Activated CD4-positive, alpha-beta T cell treated with anti-CD3 and anti-CD28 coated beads, Interleukin-2, amount 50 U/mL, for 16 hours (primary cell): ENCODE results near the gene GSTM4.

Experiments used
- DNase-seq: peaks from one replicate; pipeline ENCODE4 v3.0.0-alpha.2; 2020

The GSTM4 gene

DNA sequence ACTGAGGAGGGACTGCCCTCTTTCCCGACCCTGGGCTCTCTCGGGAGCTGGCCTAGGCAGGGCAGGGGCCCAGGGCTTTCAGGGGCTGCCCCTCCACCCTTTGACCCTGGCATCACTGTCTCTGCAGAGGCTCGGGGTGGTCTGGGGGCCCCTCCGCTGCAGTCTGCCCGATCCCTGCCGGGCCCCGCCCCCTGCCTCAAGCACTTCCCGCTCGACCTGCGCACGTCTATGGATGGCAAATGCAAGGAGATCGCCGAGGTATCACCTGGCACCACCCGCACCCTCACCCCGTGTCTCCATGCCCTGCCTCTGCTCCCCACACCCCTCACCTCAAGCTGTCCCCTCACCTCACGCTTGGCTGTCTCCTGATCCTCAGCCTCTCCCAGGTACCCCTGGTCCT is 30.7 kb upstream of the GSTM4 start:
- DNase-seq, result no peak

DNA sequence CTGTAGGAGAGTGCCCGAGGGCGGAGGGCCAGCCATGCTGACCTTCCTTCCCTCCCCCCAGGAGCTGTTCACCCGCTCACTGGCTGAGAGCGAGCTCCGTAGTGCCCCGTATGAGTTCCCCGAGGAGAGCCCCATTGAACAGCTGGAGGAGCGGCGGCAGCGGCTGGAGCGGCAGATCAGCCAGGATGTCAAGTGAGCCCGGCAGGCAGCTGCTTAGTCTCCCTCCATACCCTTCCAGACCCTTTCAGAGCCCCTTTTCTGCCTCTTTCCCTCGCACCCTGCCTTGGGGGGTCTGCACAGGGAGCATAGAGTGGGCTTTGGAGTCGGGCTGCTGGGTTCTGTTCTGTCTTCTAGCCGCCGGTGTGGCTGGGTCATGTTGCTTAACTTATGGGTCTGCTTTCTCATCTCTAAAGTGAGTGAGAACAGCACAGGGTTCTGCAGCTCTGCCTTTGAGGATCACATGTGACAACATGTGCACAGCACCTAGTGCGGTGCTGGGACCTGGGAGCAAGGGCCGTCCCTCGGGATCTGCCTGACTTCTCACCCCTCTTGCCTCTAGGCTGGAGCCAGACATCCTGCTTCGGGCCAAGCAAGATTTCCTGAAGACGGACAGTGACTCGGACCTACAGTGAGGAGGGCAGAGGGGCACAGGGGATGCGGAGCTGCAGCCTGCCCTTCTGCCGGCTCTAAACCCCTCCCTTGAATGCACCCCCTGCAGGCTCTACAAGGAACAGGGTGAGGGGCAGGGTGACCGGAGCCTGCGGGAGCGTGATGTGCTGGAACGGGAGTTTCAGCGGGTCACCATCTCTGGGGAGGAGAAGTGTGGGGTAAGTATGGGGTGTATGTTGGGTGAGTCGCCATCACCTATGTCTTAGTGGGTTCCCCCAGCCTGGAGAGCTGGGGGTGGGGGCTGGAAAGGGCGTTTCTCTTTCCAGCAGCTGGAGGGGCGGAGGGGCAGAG is 30.0 kb upstream of the GSTM4 start:
- DNase-seq, result no peak

DNA sequence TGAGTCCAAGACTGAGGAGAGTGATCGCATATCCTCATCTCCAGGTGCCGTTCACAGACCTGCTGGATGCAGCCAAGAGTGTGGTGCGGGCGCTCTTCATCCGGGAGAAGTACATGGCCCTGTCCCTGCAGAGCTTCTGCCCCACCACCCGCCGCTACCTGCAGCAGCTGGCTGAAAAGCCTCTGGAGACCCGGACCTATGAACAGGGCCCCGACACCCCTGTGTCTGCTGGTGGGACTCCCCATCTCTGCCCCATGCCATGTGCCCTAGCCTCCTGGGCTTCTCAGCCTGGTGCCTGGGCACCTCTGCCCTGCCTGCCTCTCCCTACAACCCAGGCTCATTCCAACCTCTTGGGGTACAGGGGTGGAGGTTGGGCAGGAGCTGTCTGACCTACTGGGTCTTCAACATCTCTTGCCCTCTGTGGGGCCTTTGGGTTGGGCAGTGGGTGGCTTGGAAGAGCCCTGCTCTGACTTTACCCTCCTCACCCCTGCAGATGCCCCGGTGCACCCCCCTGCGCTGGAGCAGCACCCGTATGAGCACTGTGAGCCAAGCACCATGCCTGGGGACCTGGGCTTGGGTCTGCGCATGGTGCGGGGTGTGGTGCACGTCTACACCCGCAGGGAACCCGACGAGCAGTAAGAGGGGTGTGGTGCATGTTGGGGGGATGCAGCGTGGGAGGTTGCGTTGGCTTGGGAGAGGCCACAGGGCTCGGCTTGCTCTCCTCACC is 29.1 kb upstream of the GSTM4 start:
- no peak for DNase-seq

DNA sequence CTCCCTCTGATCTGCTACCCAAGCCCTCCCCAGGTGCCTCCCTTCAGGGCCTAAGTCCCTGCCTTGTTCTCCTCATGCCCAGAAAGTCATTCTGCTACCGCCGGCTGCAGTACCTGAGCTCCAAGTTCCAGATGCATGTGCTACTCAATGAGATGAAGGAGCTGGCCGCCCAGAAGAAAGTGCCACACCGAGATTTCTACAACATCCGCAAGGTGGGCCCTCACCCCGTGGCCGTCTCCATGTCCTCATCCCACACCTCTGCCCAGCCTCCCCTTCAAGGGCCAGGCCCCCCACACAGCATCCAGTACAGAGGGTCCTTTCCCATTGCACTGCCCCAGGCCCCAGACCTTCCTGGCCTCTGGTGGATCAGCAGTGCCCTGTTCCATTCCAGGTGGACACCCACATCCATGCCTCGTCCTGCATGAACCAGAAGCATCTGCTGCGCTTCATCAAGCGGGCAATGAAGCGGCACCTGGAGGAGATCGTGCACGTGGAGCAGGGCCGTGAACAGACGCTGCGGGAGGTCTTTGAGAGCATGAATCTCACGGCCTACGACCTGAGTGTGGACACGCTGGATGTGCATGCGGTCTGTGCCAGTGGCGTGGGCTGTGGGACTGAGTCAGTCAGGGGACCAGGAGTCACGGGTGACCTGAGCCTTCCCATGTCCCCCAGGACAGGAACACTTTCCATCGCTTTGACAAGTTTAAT is 28.1 kb upstream of the GSTM4 start:
- DNase-seq, result no peak

DNA sequence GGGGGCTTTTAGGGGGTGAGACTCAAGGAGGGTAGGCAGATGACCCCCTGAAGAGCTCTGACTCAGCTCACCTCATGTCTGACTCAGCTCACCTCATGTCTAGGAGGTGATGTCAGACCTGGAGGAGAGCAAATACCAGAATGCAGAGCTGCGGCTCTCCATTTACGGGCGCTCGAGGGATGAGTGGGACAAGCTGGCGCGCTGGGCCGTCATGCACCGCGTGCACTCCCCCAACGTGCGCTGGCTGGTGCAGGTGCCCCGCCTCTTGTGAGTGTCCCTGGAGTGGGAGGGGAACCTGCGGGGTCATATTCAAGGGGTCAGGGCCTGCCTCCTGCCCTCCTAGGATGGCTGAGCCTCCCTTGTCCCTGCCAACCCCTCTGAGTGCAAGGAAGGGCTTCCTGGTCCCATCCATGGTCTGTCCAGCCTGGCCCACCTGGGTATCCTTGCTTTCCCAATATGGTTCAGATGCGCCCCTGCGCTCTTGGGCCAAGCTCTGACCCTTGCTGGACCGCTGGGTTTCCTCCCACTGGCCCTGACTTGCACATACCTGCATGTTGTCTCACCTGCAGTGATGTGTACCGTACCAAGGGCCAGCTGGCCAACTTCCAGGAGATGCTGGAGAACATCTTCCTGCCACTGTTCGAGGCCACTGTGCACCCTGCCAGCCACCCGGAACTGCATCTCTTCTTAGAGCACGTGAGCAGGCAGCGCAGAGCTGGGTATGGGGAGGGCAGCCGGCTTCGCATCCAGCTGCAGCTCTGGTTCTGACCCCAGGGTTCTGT is 27.2 kb upstream of the GSTM4 start:
- DNase-seq, result no peak

DNA sequence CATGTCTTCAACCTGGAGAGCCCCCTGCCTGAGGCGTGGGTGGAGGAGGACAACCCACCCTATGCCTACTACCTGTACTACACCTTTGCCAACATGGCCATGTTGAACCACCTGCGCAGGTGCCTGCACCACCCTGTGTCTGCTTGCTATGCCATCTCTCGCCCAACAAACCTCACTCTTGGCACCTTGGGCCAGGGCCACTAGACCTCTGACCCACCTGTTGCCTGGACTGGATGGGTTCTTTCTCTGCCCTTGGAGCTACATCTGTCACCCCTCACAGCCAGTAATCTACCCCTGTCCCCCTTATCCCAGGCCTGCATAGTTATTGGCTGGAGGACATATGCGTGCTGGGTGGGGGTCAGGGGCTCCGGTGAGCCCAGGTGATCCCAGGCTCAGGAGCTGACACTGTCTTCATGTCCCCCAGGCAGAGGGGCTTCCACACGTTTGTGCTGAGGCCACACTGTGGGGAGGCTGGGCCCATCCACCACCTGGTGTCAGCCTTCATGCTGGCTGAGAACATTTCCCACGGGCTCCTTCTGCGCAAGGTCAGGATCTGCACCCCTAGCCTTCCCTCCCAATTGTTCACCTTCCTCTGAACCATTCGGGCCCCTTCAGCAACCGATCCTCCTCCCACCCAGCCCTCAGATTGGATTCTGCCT is 26.4 kb upstream of the GSTM4 start:
- DNase-seq, result no peak

DNA sequence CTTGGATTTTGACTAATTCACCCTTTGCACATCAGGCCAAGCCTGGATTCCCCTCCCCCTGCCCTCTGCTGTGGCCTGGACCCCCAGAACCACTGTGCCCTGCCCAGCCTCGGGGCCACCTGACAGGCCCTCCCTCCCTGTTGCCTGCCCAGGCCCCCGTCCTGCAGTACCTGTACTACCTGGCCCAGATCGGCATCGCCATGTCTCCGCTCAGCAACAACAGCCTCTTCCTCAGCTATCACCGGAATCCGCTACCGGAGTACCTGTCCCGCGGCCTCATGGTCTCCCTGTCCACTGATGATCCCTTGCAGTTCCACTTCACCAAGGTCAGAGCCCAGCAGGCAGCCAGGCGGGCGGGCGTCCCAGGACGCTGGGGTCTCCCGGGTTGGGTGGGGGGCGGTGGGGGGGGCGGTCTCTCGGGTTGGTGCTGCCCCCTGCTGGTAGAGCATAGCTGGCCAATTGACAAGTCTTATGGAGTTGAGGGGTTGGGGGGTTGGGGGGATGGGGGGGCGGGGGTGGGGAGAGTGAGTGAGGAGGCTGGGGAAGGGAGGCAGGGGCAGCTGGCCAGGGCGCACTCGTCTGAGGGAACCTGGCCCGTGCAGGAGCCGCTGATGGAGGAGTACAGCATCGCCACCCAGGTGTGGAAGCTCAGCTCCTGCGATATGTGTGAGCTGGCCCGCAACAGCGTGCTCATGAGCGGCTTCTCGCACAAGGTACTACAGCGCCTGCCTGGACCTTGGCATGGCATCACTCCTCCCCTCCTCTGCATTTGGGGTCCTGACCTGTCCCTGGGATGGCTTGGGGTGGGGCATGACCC is 25.6 kb upstream of the GSTM4 start:
- no peak for DNase-seq

DNA sequence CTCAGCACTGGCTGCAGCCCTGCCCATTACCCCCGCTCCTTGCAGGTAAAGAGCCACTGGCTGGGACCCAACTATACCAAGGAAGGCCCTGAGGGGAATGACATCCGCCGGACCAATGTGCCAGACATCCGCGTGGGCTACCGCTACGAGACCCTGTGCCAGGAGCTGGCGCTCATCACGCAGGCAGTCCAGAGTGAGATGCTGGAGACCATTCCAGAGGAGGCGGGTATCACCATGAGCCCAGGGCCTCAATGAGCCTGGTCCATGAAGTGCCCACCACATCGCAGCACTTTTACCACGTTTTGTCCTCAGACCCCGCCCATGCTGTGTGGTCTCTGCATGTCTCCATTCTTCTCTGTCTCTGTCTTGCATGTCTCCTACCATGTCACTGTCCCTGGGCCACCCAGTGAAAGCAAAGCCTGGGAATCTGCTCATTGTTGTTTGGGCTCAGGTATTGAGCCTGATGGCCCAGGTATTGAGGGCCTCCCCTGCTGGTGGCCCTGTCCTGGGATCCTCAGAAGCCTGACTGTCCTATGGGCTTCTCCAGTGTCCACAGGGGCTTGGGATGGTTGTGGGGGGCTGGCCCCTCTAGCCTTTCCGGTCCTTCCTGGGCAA is 24.9 kb upstream of the GSTM4 start:
- no peak for DNase-seq

DNA sequence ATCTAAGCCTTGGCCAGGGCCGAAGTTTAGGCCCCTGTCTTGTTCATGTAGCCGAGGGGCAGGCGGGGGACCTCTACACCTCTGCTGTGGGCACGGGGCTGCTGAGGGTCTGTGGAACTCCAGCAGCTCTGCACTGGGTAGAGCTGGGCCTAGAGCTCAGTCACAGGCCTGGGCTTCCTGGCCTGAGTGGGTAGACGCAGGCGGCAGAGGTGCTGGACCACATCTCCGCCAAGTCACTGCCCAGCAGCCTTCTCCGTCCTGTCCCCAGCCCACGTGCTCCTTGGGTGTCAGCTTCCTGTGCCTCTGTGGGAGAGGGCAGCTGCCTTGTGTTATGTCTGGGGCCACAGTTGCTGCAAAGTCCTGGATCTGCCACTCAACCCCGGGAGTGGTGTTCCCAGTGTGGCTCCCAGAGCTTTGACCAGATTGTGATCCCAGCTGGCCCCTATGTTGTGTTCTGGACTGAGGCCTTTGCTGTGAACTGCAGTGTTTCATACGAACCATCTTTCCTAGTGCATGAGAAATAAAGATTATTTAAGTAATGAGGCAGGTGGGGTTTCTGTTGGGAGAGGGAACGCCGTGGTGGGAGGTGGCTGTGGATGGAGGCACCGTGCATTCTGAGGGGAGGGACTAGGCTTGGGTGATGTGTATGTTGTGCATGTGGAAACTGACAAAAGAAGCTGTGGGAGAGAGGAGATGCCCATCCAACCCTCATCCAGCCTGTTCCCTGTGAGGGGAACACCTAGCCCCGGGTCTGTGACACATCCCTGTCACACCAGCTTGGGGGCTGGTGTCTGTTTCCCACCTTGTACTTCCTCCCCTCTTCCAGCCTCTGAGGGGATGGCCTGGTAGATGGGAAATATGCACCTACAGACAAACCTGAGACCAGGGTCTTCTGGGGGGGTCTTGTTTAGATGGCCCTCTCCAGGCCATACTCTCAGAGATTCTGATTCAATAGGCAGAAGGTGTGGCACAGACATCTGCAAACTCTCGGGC is 24.1 kb upstream of the GSTM4 start:
- DNase-seq, result no peak

DNA sequence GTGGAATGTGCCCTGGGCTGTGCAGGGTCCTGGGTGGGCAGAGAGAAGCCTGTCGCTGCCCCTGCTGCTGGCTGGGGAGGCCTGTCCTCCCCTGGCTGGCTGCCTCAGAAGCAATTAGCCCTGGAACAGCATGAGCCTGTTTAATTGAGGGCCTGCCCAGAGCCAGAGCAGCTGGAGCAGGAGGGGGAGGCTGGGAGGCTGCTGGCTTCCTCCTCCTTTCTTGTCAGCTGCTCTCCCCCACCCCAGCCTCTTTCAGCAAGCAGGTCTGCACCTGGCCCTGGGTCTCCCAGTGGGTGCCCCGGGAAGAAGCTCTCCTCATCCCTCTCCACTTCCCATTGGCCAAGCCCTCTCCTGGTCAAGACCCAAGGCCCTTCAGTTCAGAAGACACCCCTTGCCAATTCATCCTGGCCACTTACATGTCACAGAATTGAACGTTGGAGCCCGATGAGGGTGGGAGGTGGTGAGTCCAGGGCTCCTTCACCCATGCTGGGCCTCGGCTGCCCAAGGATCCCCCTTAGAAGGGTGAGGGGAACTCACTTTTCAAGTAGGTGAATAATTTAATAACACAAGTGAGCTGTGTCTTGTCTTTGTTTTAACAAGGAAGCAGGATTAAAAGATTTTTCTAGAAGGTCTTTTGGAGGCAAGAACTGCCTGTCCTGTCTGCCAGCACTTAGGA is 23.1 kb upstream of the GSTM4 start:
- no peak for DNase-seq

DNA sequence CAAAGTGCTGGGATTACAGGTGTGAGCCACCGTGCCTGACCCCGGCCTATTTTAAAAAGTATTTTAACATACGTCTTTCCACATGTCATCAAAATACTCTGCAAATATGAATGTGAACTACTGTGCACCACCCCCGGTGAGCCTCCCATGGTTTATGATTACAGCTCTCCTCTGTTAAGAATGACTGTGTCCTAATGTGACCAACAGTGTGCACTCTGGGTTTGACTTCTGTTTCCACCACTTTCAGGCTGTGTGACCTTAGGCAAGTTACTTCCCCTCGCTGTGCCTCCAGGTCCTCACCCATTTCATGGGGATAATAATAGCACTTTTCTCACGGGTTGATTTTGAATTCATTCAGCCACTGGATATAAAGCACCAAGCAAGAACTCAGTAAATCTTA is 21.6 kb upstream of the GSTM4 start:
- DNase-seq, result no peak

DNA sequence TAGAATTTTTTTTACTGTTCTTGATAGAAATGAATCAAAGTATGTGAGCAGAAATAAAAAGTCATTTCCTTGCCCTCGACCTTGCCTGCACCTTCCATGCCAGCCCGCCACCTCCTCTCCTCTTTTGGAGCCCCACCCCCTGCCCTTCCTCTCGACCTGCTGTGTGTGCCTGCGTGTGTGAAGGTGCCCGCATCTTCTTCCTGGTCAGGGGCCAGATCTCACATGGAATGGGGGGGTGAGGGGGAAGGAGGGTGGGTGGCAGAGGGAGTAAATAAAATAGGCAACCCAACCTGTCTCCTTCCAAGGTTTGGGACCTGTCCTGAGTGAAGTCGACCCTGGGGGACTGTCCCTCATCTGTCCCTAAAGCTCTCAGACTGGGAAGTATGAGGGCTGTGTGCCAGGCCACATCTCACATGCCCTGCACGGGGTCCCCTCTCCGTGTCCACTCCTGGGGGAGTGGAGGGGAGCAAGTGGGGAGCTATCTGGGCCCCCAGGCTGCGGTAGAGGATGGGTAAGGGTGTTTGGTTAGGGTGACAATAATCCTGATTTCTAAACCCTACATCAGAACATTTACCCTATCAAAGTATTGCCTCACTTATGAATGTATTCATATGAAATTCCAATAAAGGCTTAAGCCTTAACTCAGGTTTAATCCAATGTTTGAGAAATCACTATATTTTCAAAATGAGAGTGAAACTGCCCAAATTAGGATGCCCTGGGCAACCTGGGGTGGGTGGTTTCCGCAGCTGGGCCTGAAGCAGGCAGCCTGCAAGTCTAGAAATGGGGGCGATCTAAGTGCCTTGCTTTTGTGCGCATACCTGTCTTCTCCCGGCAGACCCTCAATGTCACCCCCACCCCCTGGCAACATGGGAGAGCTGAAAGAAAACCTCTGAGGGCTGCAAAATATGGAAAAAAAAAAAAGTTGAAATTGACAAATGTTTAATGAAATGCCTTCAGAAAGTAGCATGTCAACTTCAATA is 20.8 kb upstream of the GSTM4 start:
- DNase-seq, result no peak

DNA sequence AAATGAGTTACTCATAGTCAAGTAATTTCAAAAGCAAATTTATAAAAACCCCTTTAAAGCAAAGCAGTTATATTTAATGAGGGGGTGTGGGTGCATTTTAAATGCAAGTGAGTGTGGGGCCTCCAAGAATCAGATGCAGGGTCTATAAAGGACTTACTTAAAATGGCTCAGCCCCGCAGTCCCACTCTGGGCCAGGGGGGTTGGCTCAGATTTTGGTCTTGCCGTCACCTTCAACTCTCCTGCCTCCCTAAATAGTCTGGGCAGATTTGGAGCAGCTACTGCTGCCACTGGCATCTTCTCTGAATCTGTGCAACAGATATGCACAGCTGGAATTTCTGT is 20.1 kb upstream of the GSTM4 start:
- DNase-seq, result no peak

DNA sequence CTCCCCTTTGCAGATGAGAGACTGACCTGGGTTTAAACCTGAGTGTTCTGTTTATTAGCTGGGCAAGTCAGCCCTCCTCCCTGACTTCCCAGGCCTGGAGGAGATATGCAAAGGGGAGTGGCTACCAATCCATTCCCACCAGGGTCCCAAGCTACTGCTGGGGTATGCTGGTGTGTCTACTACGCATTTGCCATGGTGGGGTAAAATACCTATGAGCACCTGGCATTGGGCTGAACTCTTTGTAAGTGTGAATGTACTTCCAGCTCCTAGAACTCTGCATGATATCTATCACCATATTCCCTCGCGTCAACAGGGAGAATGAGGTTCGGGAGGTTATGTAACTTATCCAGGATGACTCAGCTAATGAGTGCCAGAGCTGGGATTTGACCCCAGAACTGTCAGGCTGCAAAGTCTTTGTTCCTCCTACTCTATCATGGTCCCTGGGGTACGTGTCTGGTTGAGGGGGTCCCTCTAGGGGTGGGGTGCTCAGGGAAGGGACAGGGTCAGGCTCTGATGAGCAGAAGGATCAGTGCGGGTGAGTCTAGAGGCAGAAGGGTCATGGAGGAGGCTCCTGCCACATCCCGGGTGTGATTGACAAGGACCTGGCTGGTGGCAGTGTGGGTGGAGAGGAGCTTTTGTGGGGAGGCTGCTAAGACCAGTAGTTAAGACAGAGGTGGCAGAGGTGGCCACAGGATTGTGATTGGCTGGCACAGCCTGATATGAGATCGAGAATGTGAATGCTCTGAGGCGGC is 19.5 kb upstream of the GSTM4 start:
- no peak for DNase-seq

DNA sequence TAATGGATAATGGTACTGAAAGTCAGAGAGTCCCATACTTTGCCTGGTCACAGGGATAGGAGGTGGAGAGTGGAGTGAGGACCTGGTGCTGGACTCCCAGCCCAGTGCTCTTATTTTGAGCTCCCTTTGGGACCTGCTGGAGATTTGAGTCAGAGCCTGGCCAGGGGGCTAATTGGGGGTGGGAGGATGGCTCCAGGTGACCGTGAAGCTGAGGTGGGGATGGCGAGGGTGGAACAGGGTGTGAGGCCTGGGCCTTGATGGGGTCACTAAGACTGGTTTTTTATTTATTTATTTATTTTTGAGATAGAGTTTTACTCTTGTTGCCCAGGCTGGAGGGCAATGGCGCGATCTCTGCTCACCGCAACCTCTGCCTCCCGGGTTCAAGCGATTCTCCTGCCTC is 18.5 kb upstream of the GSTM4 start:
- no peak for DNase-seq

DNA sequence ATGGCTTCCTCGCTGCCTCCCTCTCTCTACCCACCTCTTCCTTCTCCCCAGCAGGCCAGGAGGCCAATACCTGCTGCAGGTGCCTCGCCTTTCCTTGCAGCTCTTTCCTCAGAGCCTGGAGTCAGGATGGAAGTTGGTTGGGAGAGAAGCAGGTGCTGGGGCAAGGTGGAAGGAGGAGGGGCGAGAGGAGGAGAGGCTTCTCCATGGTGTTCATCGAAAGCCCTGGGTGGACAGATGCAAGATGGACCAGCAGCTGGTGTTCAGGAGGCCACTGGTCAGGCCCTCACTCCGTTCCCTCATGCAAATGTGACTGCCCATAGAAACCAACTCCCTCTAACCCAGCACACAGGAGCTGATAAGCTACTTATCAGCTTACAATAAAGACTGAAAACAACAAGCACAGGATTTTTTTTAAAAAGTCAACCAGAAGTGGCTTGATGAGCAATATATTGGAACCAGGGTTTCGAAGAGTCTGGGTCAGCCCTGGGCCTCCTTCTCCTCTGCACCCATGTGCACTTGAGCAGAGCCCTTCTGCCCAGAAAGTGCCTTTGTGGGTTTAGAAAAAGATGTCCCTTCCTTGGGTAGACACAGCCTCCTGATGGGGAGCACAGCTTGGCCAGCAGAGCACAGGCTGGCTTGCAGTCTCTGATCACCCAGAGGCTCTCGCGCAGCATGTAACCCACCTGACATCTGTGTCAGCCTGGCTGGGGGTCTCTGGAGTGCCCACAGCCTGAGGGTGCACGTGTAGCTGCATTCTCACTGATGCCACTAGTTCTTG is 16.6 kb upstream of the GSTM4 start:
- no peak for DNase-seq
